ENCODE measurements around the gene CYB5RL. TPM values are rescaled to one million over a fixed set of nuclear protein-coding genes. Genes with fewer than 3 reads are reported as not detected.

Gene CYB5RL
- total RNA-seq, 1 experiment from 2014 or later, result 13.1 TPM

- TF ChIP-seq MYBL2 (CRISPR knock-in tag; IDR thresholded peaks at IDR 0.05) (no peak), USF1 (CRISPR knock-in tag; IDR thresholded peaks at IDR 0.05) (no peak), MAX (CRISPR knock-in tag; IDR thresholded peaks at IDR 0.05) (no peak), CDX4 (CRISPR knock-in tag; IDR thresholded peaks at IDR 0.05; ENCODE audit: borderline replicate concordance) (no peak), ZNF232 (CRISPR knock-in tag; IDR thresholded peaks at IDR 0.05) (no peak), E2F5 (CRISPR knock-in tag; IDR thresholded peaks at IDR 0.05) (no peak), USF2 (CRISPR knock-in tag; IDR thresholded peaks at IDR 0.05) (no peak), PRDM15 (CRISPR knock-in tag; IDR thresholded peaks at IDR 0.05) (no peak), GABPB1 (CRISPR knock-in tag; IDR thresholded peaks at IDR 0.05) (no peak), FOXK1 (CRISPR knock-in tag; IDR thresholded peaks at IDR 0.05) (no peak), KAT7 (CRISPR knock-in tag; IDR thresholded peaks at IDR 0.05; ENCODE audit: borderline replicate concordance) (no peak), ZNF532 (CRISPR knock-in tag; IDR thresholded peaks at IDR 0.05; ENCODE audit: borderline replicate concordance) (no peak), NR3C1 (CRISPR knock-in tag; conservative IDR thresholded peaks at IDR 0.05; ENCODE audit: low read depth) (no peak), CBFB (CRISPR knock-in tag; IDR thresholded peaks at IDR 0.05; ENCODE audit: low read depth) (no peak), ESRRA (CRISPR knock-in tag; IDR thresholded peaks at IDR 0.05; ENCODE audit: borderline replicate concordance) (no peak)
- ChIA-PET POLR2A (no interaction called here), CTCF (no interaction called here)
- no peak for ATAC-seq
- Mint-ChIP-seq H3K27ac (no peak overlapping the region), H3K4me3 (no peak overlapping the region), H3K4me1 (no peaks in the 10 kb centered on the region), H3K27me3 (ENCODE audit: low read depth) (no peaks in the 10 kb centered on the region), H3K9me3 (peaks cover 4% of the 10 kb centered on the region; the same call in 1 of the 2 replicates), H3K36me3 (peaks cover 36% of the 10 kb centered on the region)
- DNase-seq (ENCODE audit: low spot score), result no peak
These were observed 37.8 kb upstream of the CYB5RL start for GRCh38 chr1:54237586-54237985.

Data from WTC11 (cell line).